H9 (cell line): Measurements from ENCODE around the gene MDH2. TPM values are rescaled to one million over a fixed set of nuclear protein-coding genes. Genes with fewer than 3 reads are reported as not detected.
A peak's percentile ranks its signal among the peaks of the same experiment; 100 is the strongest.
"Not testable (repeated sequence)": the region's sequence is repeated elsewhere in the genome, so short reads cannot be mapped to it uniquely, and the experiment has no call there.

Source experiments
- DNase-seq: peaks from one replicate; pipeline ENCODE4 v3.0.0-alpha.2; 2017
- H2AFZ ChIP-seq: one replicate; pipeline ENCODE4 v1.6.1; 2013; ENCODE audit warnings: mild to moderate bottlenecking, low read length, control low read depth, moderate library complexity
- H2AK5ac ChIP-seq: 2 replicates; pipeline ENCODE4 v1.6.1; 2013; ENCODE audit warnings: low read length, control low read depth, mixed read lengths; ENCODE audit not compliant: insufficient read length
- H2BK120ac ChIP-seq: one replicate; pipeline ENCODE4 v1.6.1; 2013; ENCODE audit warnings: low read depth, mild to moderate bottlenecking, low read length, control low read depth, inconsistent platforms; ENCODE audit not compliant: poor library complexity, severe bottlenecking
- H2BK12ac ChIP-seq: 2 replicates; pipeline ENCODE4 v1.6.1; 2013; ENCODE audit warnings: low read length, control low read depth, mixed read lengths, low read depth; ENCODE audit not compliant: insufficient read length
- H2BK15ac ChIP-seq: 2 replicates; pipeline ENCODE4 v1.6.1; 2013; ENCODE audit warnings: low read depth, low read length, control low read depth
- H2BK20ac ChIP-seq: one replicate; pipeline ENCODE4 v1.6.1; 2013; ENCODE audit warnings: low read depth, mild to moderate bottlenecking, low read length, control low read depth, inconsistent platforms; ENCODE audit not compliant: poor library complexity, severe bottlenecking
- H2BK5ac ChIP-seq: 2 replicates; pipeline ENCODE4 v1.6.1; 2013; ENCODE audit warnings: low read length, control low read depth, mixed read lengths; ENCODE audit not compliant: insufficient read length
- H3K14ac ChIP-seq: 2 replicates; pipeline ENCODE4 v1.6.1; 2013; ENCODE audit warnings: low read length, control low read depth; ENCODE audit not compliant: insufficient read depth
- H3K18ac ChIP-seq: 2 replicates; pipeline ENCODE4 v1.6.1; 2013; ENCODE audit warnings: low read depth, mild to moderate bottlenecking, mixed read lengths, low read length, control low read depth; ENCODE audit not compliant: insufficient read length
- H3K23ac ChIP-seq: 2 replicates; pipeline ENCODE4 v1.6.1; 2013; ENCODE audit warnings: low read length, control low read depth, mixed read lengths, low read depth; ENCODE audit not compliant: insufficient read length
- H3K23me2 ChIP-seq: 2 replicates; pipeline ENCODE4 v1.6.1; 2013; ENCODE audit warnings: low read depth, mild to moderate bottlenecking, mixed read lengths, low read length, control low read depth; ENCODE audit not compliant: insufficient read length, poor library complexity, severe bottlenecking
- H3K27ac ChIP-seq: 2 replicates; pipeline ENCODE4 v1.5.1; 2013; ENCODE audit warnings: low read length, control low read depth, mixed read lengths, low read depth; ENCODE audit not compliant: insufficient read length
- H3K27me3 ChIP-seq: 2 replicates; pipeline ENCODE4 v1.6.1; 2013; ENCODE audit warnings: low read length, control low read depth, inconsistent platforms; ENCODE audit not compliant: insufficient read depth
- H3K4ac ChIP-seq: 2 replicates; pipeline ENCODE4 v1.6.1; 2013; ENCODE audit warnings: low read depth, mild to moderate bottlenecking, control low read depth, inconsistent platforms, low read length, moderate library complexity
- H3K4me1 ChIP-seq: 2 replicates; pipeline ENCODE4 v1.6.1; 2013; ENCODE audit warnings: low read length, control low read depth, inconsistent platforms; ENCODE audit not compliant: insufficient read depth
- H3K4me2 ChIP-seq: 2 replicates; pipeline ENCODE4 v1.6.1; 2013; ENCODE audit warnings: low read length, control low read depth, mixed read lengths; ENCODE audit not compliant: insufficient read length, insufficient read depth
- H3K56ac ChIP-seq: 2 replicates; pipeline ENCODE4 v1.6.1; 2013; ENCODE audit warnings: low read depth, mild to moderate bottlenecking, mixed read lengths, low read length, control low read depth; ENCODE audit not compliant: insufficient read length
- H3K79me1 ChIP-seq: 2 replicates; pipeline ENCODE4 v1.6.1; 2013; ENCODE audit warnings: low read depth, mild to moderate bottlenecking, moderate library complexity, low read length, control low read depth, inconsistent platforms; ENCODE audit not compliant: insufficient read depth, poor library complexity, severe bottlenecking
- H3K79me2 ChIP-seq: 2 replicates; pipeline ENCODE4 v1.6.1; 2013; ENCODE audit warnings: low read length, control low read depth, inconsistent platforms; ENCODE audit not compliant: insufficient read depth
- H3K9ac ChIP-seq: 2 replicates; pipeline ENCODE4 v1.6.1; 2013; ENCODE audit warnings: low read length, control low read depth, mixed read lengths; ENCODE audit not compliant: insufficient read length; ENCODE audit errors: extremely low read depth
- H3K9me3 ChIP-seq: one replicate; pipeline ENCODE4 v1.6.1; 2013; ENCODE audit warnings: low read depth, low read length, inconsistent platforms; ENCODE audit not compliant: control insufficient read depth
- H3T11ph ChIP-seq: one replicate; pipeline ENCODE4 v1.6.1; 2013; ENCODE audit warnings: mild to moderate bottlenecking, low read length, control low read depth, inconsistent platforms
- H4K20me1 ChIP-seq: one replicate; pipeline ENCODE4 v1.6.1; 2013; ENCODE audit not compliant: control insufficient read depth, insufficient read length, insufficient read depth
- H4K5ac ChIP-seq: 2 replicates; pipeline ENCODE4 v1.6.1; 2013; ENCODE audit warnings: low read depth, mild to moderate bottlenecking, mixed read lengths, low read length, control low read depth; ENCODE audit not compliant: insufficient read length
- H4K8ac ChIP-seq: replicated peaks from 2 replicates; pipeline ENCODE4 v1.6.1; 2013; ENCODE audit warnings: low read length, control low read depth, mixed read lengths, low read depth; ENCODE audit not compliant: insufficient read length
- H4K91ac ChIP-seq: 2 replicates; pipeline ENCODE4 v1.6.1; 2013; ENCODE audit warnings: low read depth, mild to moderate bottlenecking, moderate library complexity, mixed read lengths, low read length, control low read depth; ENCODE audit not compliant: insufficient read length
- H3K27ac Mint-ChIP-seq, 3 experiments: 2 replicates in 2 of 3; 3 replicates in 1 of 3; pipeline ENCODE4 v1.8.0; 2020 to 2021; ENCODE audit warnings: mixed read lengths in 3 of 3, mild to moderate bottlenecking in 1 of 3, moderate library complexity in 1 of 3
- H3K27me3 Mint-ChIP-seq: 2 replicates; pipeline ENCODE4 v1.8.0; 2021; ENCODE audit warnings: low read depth, mild to moderate bottlenecking, moderate library complexity, mixed read lengths
- H3K36me3 Mint-ChIP-seq, 3 experiments: 2 replicates in 2 of 3; 3 replicates in 1 of 3; pipeline ENCODE4 v1.8.0; 2020 to 2021; ENCODE audit warnings: low read depth in 3 of 3, mixed read lengths in 3 of 3; ENCODE audit not compliant: insufficient read depth in 1 of 3
- H3K4me1 Mint-ChIP-seq, 2 experiments: 2 replicates each; pipeline ENCODE4 v1.8.0; 2020; ENCODE audit warnings: mixed read lengths in 2 of 2
- H3K4me3 Mint-ChIP-seq, 2 experiments: 2 replicates in 1 of 2; 3 replicates in 1 of 2; pipeline ENCODE4 v1.8.0; 2020 to 2021; ENCODE audit warnings: mild to moderate bottlenecking in 2 of 2, mixed read lengths in 2 of 2, moderate library complexity in 1 of 2
- H3K9me3 Mint-ChIP-seq, 2 experiments: 2 replicates in 1 of 2; 3 replicates in 1 of 2; pipeline ENCODE4 v1.8.0; 2020; ENCODE audit warnings: mild to moderate bottlenecking in 2 of 2, mixed read lengths in 2 of 2, moderate library complexity in 1 of 2
- CTCF ChIP-seq: fragments of 200-600 bp; sonication (generic); conservative IDR thresholded peaks from 3 replicates; pipeline ENCODE4 v1.8.0; 2021; ENCODE audit warnings: antibody characterized with exemption, mild to moderate bottlenecking
- WGBS: extraction: QIAGEN DNeasy Blood & Tissue Kit; methylation state at CpG from one replicate; pipeline ENCODE4 v1.1.7; 2013; ENCODE audit warnings: missing lambda C conversion rate, low lambda C conversion rate, mixed read lengths; ENCODE audit not compliant: insufficient read length; ENCODE audit errors: extremely low coverage; 5-methylcytosine and 5-hydroxymethylcytosine counted together
- total RNA-seq: library from RNA; stranded (reverse); gene quantifications from 2 replicates; pipeline ENCODE4 v1.2.1, GENCODE V29; 2021

The MDH2 gene
- total RNA-seq, 1 experiment from 2014 or later: 260 TPM

- Histone ChIP-seq H3T11ph (no peak overlapping the region), H3K9ac (no peak overlapping the region), H2BK15ac (no peak overlapping the region), H2BK20ac (no peak overlapping the region), H2BK120ac (no peak overlapping the region), H2BK5ac (no peak overlapping the region), H3K23me2 (no peaks in the 10 kb centered on the region), H3K23ac (no peak overlapping the region), H3K14ac (no peak overlapping the region), H4K20me1 (no peaks in the 10 kb centered on the region), H2BK12ac (no peak overlapping the region), H4K5ac (no peak overlapping the region), H3K4ac (no peak overlapping the region), H2AFZ (no peak overlapping the region), H3K4me2 (no peak overlapping the region), H3K9me3 (no peaks in the 10 kb centered on the region), H3K27ac (no peak overlapping the region), H4K8ac (no peak overlapping the region), H3K27me3 (no peaks in the 10 kb centered on the region), H3K4me1 (no peaks in the 10 kb centered on the region), H2AK5ac (no peak overlapping the region), H3K79me2 (no peaks in the 10 kb centered on the region), H4K91ac (no peak overlapping the region), H3K56ac (no peak overlapping the region), H3K79me1 (no peaks in the 10 kb centered on the region), H3K18ac (no peak overlapping the region)
- Mint-ChIP-seq H3K27me3 (no peaks in the 10 kb centered on the region), H3K9me3 (no peaks in the 10 kb centered on the region), H3K4me3 (no peak overlapping the region), H3K27ac (no peak overlapping the region), H3K36me3 (peaks cover 0 to 2% (median 0%) of the 10 kb centered on the region in 3 experiments; a peak in 2 of 7 replicates), H3K4me1 (no peaks in the 10 kb centered on the region)
- DNase-seq: no peak
- TF ChIP-seq CTCF: no peak
- no CpG with 5 or more reads among the region's 3 CpGs for WGBS
These were observed 48.0 kb downstream of the MDH2 start for GRCh38 chr7:76095908-76096307.

GRCh38 chr7:76101693-76102437, 54.0 kb downstream of the MDH2 start:
- not testable (repeated sequence) for H3K79me1 ChIP-seq, H4K91ac ChIP-seq, H3K9ac ChIP-seq, H3K4me3 Mint-ChIP-seq, H3K27me3 Mint-ChIP-seq, H3K4ac ChIP-seq, H3K9me3 Mint-ChIP-seq, H3K27me3 ChIP-seq, H3K27ac ChIP-seq, H3K79me2 ChIP-seq, H2BK12ac ChIP-seq, H3K4me1 ChIP-seq, H2BK5ac ChIP-seq, H3K9me3 ChIP-seq, H3K4me2 ChIP-seq, H3K23ac ChIP-seq, H3K36me3 Mint-ChIP-seq, H3K23me2 ChIP-seq, H2AFZ ChIP-seq, DNase-seq, H3K4me1 Mint-ChIP-seq, H3K56ac ChIP-seq, H4K8ac ChIP-seq, H2BK15ac ChIP-seq, H4K5ac ChIP-seq, H4K20me1 ChIP-seq, H3K18ac ChIP-seq, H2BK120ac ChIP-seq, H3T11ph ChIP-seq, H2AK5ac ChIP-seq, H2BK20ac ChIP-seq, H3K14ac ChIP-seq
- peak overlapping the region in 2 of 3 experiments; percentile 36 to 55; a peak in 3 of 7 replicates for H3K27ac Mint-ChIP-seq
- no CpG with 5 or more reads among the region's 12 CpGs for WGBS
